Renal cortex interstitium (tissue), 11 donors: ENCODE measurements around the gene PDZD4. TPM values are rescaled to one million over a fixed set of nuclear protein-coding genes. Genes with fewer than 3 reads are reported as not detected.

ENCODE experiments used
- DNase-seq, 11 donors: peaks; one replicate each; pipeline ENCODE4 v3.0.0-alpha.2; 2013; ENCODE audit warnings: low read depth in 9 of 11, low spot score in 4 of 11; ENCODE audit errors: extremely low read depth in 1 of 11
- polyA plus RNA-seq, 3 donors: library from polyadenylated mRNA; unstranded; fragments of 120-200 nt; gene quantifications; one replicate each; pipeline ENCODE4 v1.2.1, GENCODE V29; 2013; ENCODE audit not compliant: insufficient read length in 3 of 3

The PDZD4 gene
- polyA plus RNA-seq, 3 donors: 7.2 to 12.5 (median 11.5) TPM

DNA sequence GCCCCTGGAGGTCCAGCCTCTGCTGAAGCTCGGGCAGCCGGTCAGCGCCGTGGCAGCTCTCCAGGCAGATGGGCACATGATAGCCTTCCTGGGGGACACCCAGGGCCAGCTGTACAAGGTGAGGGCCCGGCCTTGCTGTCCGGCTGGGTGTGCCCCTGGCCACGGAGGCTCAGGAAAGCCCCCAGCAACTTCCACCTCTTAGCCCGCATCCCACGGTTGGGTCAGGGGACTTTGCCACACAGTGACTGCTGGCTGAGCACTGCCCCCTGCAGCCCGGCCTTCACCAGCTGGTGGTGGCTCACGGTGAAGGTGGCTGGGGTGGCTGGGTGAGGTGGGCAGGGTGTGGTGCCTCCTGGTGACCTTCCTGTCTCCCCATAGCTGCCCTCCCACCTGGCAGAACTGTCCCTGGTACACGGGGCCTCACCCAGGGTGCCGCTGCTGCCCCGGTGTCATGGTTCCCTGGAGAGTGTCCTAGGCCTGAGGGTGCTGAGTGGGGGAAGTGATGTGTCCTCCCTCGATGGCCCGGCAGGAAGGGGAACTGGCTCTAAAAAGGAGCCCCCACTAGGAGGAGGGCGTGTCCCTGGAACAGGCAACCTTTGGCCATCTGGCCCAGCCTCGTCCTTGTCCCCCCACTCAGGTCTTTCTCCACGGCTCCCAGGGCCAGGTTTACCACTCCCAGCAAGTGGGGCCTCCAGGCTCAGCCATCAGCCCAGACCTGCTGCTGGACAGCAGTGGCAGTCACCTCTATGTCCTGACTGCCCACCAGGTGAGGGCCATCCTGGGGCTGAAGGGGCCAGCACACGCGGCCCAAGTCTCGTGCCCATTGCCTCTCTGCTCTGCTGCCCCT is 61.8 kb downstream of the PDZD4 start:
- no peak for DNase-seq

DNA sequence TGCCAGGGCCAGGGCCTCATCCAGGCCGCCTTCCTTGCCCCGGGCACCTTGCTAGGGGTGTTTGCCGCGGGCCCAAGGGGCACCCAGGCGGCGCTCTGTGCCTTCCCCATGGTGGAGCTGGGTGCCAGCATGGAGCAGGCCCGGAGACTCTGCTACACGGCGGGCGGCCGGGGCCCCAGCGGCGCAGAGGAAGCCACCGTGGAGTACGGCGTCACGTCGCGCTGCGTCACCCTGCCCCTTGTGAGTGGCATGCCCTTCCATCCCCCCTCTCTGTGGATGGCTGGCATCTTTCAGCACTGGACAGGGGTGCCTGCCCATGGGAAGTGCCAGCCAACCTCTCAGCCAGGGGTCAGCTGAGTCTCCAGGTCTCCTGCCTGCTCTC is 62.7 kb downstream of the PDZD4 start:
- no peak for DNase-seq

DNA sequence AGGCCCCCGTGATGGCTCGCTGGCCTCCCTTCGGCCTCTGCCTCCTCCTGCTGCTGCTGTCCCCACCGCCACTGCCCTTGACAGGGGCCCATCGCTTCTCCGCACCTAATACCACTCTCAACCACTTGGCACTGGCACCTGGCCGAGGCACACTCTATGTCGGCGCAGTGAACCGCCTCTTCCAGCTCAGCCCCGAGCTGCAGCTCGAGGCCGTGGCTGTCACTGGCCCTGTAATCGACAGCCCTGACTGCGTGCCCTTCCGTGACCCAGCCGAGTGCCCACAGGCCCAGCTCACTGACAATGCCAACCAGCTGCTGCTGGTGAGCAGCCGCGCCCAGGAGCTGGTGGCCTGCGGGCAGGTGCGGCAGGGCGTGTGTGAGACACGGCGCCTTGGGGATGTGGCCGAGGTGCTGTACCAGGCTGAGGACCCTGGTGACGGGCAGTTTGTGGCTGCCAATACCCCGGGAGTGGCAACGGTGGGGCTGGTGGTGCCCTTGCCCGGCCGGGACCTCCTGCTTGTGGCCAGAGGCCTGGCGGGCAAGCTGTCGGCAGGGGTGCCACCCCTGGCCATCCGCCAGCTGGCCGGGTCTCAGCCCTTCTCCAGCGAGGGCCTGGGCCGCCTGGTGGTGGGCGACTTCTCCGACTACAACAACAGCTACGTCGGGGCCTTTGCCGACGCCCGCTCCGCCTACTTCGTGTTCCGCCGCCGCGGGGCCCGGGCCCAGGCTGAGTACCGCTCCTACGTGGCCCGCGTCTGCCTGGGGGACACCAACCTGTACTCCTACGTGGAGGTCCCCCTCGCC is 63.3 kb downstream of the PDZD4 start:
- no peak for DNase-seq

DNA sequence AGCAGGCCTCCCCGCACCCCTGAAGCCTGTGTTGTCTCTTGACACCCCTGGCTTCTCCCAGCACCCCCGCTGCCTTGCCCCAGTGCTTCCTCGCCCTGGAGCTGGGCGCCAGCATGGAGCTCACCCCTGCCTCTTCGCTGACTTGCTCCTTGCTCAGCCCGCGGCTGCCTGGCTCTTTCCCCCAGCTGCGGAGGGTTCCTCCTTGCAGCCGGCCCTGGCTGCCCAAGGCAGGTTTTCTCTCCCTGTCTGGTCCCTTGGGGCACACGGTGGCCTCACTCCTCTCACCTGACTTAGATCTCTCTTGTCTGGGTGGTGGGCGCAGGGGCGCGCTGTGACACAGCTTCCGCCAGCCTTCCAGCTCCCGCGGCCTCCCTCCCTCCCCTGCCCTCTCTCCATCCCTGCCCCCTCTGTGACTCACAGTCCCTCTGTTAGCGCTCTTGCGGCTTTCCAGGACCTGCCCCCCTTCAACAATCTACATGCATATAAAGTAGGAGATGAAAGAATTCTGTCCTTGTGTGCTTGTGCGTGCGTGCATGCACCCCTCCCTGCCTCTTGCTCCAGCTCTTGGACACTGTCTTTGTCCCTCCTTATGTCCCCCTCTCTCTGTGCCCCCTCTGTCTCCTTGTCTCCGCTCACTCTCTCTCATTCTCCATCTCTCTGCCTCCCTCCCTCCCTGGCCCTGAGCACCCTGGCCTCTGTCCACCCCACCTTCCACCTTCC is 64.1 kb downstream of the PDZD4 start:
- DNase-seq: no peak

DNA sequence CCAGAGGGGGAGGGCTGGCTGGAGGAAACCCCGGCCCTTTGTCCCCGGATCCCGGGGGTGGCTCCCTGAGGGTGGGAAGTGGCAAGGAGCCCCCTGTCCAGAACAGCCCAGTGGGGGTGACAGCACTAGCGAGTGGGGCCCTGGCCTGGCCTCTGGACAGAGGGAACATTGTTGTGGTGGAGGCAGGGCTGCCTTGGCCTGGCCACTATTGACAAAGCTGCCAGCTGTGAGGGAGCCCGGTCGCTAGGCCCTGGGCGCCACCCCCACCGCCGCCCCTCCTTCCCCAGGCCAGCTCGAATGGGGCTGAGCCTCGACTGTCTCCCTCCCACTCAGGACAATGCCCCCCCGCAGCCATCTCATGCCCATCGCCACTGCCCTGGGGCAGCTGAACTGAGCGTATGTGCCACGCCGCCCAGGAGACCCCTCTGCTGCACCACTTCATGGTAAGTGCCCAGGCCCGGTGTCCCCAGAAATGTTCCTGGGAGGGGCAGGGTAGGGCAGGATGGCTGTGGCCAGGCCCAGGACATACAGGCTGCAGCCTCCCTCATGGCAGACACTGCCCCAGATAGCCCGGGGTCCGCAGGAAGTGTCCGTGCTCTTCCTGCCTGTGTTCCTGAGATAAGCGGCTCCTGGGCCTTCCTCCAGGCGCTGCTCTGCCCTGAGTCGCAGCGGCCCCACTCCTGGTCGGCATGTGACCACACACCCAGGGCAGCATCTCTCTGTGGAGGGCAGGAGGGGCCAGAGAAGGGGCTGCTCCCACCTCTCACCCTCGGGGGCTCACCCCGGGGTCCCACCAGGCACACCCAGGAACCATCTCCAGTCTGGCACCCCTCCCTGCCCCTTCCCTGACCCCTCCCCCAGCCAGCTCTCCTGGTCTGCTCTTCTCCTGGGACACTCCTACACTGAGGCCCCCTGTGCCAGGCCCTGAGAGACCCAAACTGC is 64.9 kb downstream of the PDZD4 start:
- no peak for DNase-seq

DNA sequence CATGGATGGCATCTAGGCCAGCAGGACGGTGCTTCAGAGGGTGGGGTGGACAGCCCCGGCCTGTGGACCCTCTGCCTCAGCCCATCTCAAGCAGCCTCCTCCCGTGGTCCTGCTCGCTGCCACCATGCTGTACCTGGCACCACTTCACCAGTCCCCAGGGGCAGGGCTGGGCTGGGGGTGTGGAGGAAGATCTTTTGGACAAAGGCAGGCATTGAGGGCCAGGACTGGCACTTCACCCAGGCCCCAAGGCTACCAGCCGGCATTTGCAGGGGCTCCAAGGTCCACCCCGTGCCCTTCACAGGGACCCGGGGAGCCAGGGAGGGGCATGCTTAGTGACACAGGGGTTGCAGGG is 65.6 kb downstream of the PDZD4 start:
- no peak for DNase-seq

DNA sequence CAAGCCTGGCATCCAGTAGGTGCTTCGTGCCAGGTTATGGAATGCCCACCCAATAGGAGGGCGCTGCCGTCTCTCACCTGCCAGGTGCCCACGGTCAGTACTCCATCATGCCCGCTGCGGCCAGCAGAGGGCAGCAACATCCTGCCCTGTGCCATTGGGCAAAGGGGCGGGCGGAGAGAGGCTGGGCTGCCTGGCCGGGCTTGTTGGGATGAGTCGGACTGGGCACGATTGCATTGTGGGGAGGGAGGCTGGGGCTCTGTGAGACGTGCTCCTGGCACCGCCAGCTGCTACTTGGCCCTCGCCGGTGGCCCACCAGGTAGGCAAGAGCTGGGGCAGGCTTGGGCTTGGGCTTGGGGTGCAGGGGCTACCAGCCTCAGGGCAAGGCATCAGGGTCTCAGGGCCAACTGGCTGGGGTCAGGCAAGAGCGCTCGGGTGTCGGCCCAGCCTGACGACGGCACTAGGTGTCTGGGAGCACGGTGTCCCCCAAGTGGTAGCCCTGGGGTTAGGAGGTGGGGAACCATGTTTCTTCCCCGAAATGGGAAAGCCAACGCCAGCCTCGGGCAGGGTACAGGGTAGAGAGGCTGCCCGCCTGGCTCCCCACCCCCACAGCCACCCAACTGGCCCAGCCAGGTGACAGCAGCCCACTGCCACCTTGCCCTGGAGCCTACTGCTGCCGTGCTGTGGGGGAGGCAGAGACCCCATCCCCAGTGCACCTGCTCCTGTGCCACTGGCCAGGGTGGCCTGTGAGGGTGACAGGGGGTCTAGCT is 66.2 kb downstream of the PDZD4 start, which contains the start of gene PLXNB3:
TSS of gene PLXNB3 (plus strand) at position 261 of the 767 bp plus-strand sequence. CDS start 1,287 bp downstream, outside the sequence.
- DNase-seq: peak in 3 of 11 donors; percentile 26 to 58 (median 43)

DNA sequence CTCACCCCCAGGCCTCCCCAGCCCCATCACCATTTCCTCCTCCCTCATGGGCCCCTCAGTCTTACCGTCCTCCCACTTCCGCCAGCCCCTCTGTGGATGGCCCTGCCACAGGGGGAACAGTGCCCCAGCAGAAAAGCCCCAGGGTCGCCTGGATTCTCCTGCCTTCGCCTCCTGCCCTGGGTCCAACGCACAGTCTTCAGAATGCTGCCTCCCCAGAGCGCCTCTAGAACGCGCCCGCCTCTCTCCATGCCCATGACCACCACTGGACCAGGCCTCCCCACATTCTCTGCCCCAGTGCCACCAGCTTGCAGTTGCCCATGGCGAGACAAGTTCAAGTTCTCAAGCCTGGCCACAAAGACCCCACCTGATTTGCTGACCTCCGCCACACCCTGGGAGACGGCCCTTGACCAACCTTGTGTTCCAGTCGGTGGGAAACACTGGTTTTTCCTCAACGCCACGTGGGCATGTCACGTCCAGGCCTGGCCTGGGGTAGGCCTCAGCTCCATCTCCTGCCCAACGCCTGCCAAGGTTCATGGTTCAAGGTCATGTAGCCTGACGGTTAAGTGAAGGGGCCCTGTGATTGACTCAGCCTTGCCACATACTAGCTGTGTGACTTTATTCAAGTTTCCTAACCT is 66.9 kb downstream of the PDZD4 start:
- DNase-seq: no peak

DNA sequence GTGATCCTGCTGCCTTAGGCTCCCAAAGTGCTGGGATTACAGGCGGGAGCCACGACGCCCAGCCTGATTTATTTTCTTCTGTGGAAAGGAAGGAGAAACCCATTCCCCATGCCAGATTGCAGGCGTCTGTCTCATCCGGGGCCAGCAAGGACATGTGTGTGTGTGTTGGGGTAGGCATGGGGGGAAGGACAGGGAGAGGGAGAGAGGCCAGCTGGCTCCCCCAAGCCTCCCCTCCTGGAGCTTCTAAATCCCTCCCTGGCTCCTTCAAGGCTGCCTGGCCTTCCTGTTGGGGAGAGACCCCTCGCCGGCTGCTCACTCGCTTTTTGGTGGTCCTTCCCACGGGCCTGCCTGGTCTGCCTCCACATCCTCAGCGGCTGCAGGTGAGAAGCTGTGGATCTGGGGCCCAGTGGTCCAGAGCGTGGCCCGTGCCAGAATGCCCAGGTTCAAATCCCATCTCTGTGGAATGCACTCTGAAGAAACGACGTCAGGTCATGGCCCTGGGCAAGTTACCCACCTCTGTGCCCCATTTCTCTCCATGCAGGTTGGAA is 67.6 kb downstream of the PDZD4 start:
- no peak for DNase-seq

DNA sequence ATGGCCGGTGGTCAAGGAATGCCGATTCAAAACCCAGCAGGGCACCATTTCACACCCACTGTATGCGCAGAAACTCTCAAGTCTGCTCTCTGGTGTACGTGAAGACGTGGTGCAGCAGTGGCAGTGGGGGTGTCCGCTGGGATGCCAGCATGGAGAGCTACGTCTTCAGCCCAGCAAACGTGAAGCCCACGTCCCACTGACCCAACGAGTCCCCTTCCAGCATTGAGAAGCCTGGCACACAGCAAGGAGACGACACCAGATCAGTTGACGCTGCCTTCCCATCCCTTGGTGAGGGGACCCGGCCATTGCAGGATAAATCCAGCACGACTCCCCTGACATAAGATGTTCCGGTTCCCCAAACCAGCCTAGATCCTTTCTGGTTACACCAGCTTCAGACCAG is 68.5 kb downstream of the PDZD4 start:
- no peak for DNase-seq

DNA sequence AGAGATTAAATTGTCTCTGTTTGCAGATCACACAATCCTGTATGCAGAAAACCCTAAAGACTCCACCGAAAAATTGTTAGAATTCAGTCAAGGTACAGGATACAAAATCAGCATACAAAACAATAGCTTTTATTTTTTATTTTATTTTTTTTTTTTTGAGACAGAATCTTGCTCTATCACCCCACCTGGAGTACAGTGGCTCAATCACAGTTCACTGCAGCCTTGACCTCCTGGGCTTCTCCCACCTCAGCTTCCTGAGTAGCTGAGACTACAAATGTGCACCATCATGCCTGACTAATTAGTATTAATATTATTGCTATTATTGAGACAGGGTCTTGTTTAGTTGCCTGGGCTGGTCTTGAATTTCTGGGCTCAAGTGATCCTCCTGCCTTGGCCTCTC is 75.2 kb downstream of the PDZD4 start:
- no peak for DNase-seq

Other genes starting within 250 kb of the PDZD4 start
- 10 to 100 TPM; 15.6 to 19.5 (median 17.0) TPM for gene CCNQ, start 231.4 kb downstream of the PDZD4 start, polyA plus RNA-seq
- gene DUSP9, start 183.3 kb downstream of the PDZD4 start, polyA plus RNA-seq: 10 to 100 TPM; 38.3 to 51.9 (median 46.8) TPM
- 10 to 100 TPM in 1 of 3 donors, 1 to 10 TPM in 2; 7.6 to 13.9 (median 8.4) TPM for gene PNCK, start 156.7 kb downstream of the PDZD4 start, polyA plus RNA-seq
- gene SLC6A8, start 142.6 kb downstream of the PDZD4 start, polyA plus RNA-seq: 10 to 100 TPM; 53.5 to 69.9 (median 59.4) TPM
- gene BCAP31, start 106.2 kb downstream of the PDZD4 start, polyA plus RNA-seq: 100 to 1,000 TPM; 182 to 189 (median 189) TPM
- gene ABCD1, start 105.7 kb downstream of the PDZD4 start, polyA plus RNA-seq: 1 to 10 TPM; 7.9 to 9.8 (median 8.0) TPM
- 1 to 10 TPM; 1.0 to 2.0 (median 1.2) TPM for gene PLXNB3, start 66.3 kb downstream of the PDZD4 start, polyA plus RNA-seq
- gene SRPK3, start 49.5 kb downstream of the PDZD4 start, polyA plus RNA-seq: 1 to 10 TPM in 2 of 3 donors, under 1 TPM in 1; 0.81 to 2.1 (median 1.9) TPM
- gene IDH3G, start 36.2 kb downstream of the PDZD4 start, polyA plus RNA-seq: 10 to 100 TPM; 69.9 to 93.9 (median 91.2) TPM
- 100 to 1,000 TPM; 138 to 174 (median 166) TPM for gene SSR4, start 35.9 kb downstream of the PDZD4 start, polyA plus RNA-seq
- gene L1CAM, start 55.6 kb upstream of the PDZD4 start, polyA plus RNA-seq: 10 to 100 TPM; 35.2 to 57.4 (median 53.1) TPM
- 1 to 10 TPM in 2 of 3 donors, under 1 TPM in 1; 0.78 to 2.2 (median 1.7) TPM for gene AVPR2, start 74.1 kb upstream of the PDZD4 start, polyA plus RNA-seq
- 10 to 100 TPM; 21.5 to 43.5 (median 32.8) TPM for gene ARHGAP4, start 95.7 kb upstream of the PDZD4 start, polyA plus RNA-seq
- gene NAA10, start 104.5 kb upstream of the PDZD4 start, polyA plus RNA-seq: 10 to 100 TPM; 53.0 to 78.0 (median 77.5) TPM
- gene RENBP, start 114.1 kb upstream of the PDZD4 start, polyA plus RNA-seq: 10 to 100 TPM; 17.5 to 28.4 (median 20.8) TPM
- gene HCFC1, start 141.3 kb upstream of the PDZD4 start, polyA plus RNA-seq: 10 to 100 TPM; 40.8 to 52.0 (median 45.7) TPM
- gene TMEM187, start 142.2 kb upstream of the PDZD4 start, polyA plus RNA-seq: 1 to 10 TPM; 5.3 to 9.2 (median 7.5) TPM
- gene IRAK1, start 189.4 kb upstream of the PDZD4 start, polyA plus RNA-seq: 10 to 100 TPM; 52.0 to 69.7 (median 62.3) TPM